OCI-LY7 (cell line): Measurements from ENCODE around the gene BTAF1. TPM values are rescaled to one million over a fixed set of nuclear protein-coding genes. Genes with fewer than 3 reads are reported as not detected.

Experiments
- BruUV-seq: library from RNA; stranded (reverse); fragments of 400-500 nt; replicated peaks from 2 replicates; lab custom pipeline; 2021; lab: Mats Ljungman, UMichigan
- CTCF ChIA-PET: fragments of 300-600 bp; sonication (Branson Sonifier 250); formaldehyde crosslinking; loops from one replicate; lab custom pipeline; 2022; ENCODE audit warnings: antibody characterized with exemption; ENCODE audit not compliant: unreplicated experiment; lab: Charles Lee
- POLR2A ChIA-PET: fragments of 300-600 bp; sonication (Branson Sonifier 250); formaldehyde crosslinking; loops from one replicate; lab custom pipeline; 2022; ENCODE audit warnings: antibody characterized with exemption; lab: Charles Lee
- DNase-seq: peaks from one replicate; pipeline ENCODE4 v3.0.0-alpha.2; 2015; ENCODE audit warnings: low spot score
- H2AFZ ChIP-seq: fragments of 200-600 bp; sonication (generic), shearing (Covaris generic); 2 replicates; pipeline ENCODE4 v1.6.1; 2014; ENCODE audit warnings: mild to moderate bottlenecking, antibody characterized with exemption, low read length, moderate library complexity
- H3K27ac ChIP-seq: fragments of 200-600 bp; sonication (generic); 2 replicates; pipeline ENCODE4 v1.5.1; 2014; ENCODE audit warnings: mixed run types, low read depth, mild to moderate bottlenecking, moderate library complexity, low read length, inconsistent platforms; ENCODE audit not compliant: poor library complexity, severe bottlenecking
- H3K36me3 ChIP-seq: fragments of 200-600 bp; sonication (generic); 2 replicates; pipeline ENCODE4 v1.6.1; 2014; ENCODE audit warnings: mild to moderate bottlenecking, antibody characterized with exemption, low read length, moderate library complexity, mixed read lengths; ENCODE audit not compliant: insufficient read depth
- H3K4me1 ChIP-seq: fragments of 200-600 bp; sonication (generic); 2 replicates; pipeline ENCODE4 v1.5.1; 2014; ENCODE audit warnings: mild to moderate bottlenecking, low read length; ENCODE audit not compliant: insufficient read depth, poor library complexity, severe bottlenecking
- H3K4me2 ChIP-seq: fragments of 200-600 bp; sonication (generic); 2 replicates; pipeline ENCODE4 v1.6.1; 2014; ENCODE audit warnings: mild to moderate bottlenecking, low read length
- H3K4me3 ChIP-seq: fragments of 200-600 bp; sonication (generic); 2 replicates; pipeline ENCODE4 v1.5.1; 2014; ENCODE audit warnings: mild to moderate bottlenecking, low read depth, low read length; ENCODE audit not compliant: poor library complexity, severe bottlenecking
- H3K79me2 ChIP-seq: fragments of 200-600 bp; sonication (generic); 2 replicates; pipeline ENCODE4 v1.6.1; 2016; ENCODE audit warnings: low read depth, mild to moderate bottlenecking, low read length, moderate library complexity, mixed read lengths; ENCODE audit not compliant: insufficient read depth
- H3K9me2 ChIP-seq: fragments of 200-600 bp; sonication (generic); 2 replicates; pipeline ENCODE4 v1.6.1; 2016; ENCODE audit warnings: mild to moderate bottlenecking, low read length, mixed read lengths; ENCODE audit not compliant: insufficient read depth
- H3K9me3 ChIP-seq: fragments of 200-600 bp; sonication (generic); 2 replicates; pipeline ENCODE4 v1.6.1; 2014; ENCODE audit warnings: mild to moderate bottlenecking, mixed run types, low read length, mixed read lengths
- H4K20me1 ChIP-seq: fragments of 200-600 bp; sonication (generic); 2 replicates; pipeline ENCODE4 v1.6.1; 2014; ENCODE audit warnings: mild to moderate bottlenecking, antibody characterized with exemption, low read length, moderate library complexity, mixed read lengths; ENCODE audit not compliant: insufficient read depth
- CTCF ChIP-seq: fragments of 200-600 bp; sonication (generic); conservative IDR thresholded peaks from 2 replicates; pipeline ENCODE4 v1.5.1; 2014; ENCODE audit warnings: mild to moderate bottlenecking, antibody characterized with exemption, low read length, moderate library complexity, mixed read lengths
- EZH2phosphoT487 ChIP-seq: fragments of 200-600 bp; sonication (generic); IDR thresholded peaks from 2 replicates; pipeline ENCODE4 v1.6.1; 2018; ENCODE audit warnings: low read depth, borderline replicate concordance, mild to moderate bottlenecking, mixed run types, antibody characterized with exemption, low read length, moderate library complexity, mixed read lengths
- intact Hi-C: fragments of 100-400 bp; cut with micrococcal nuclease; formaldehyde crosslinking; loops from one replicate; pipeline ENCODE4 v1.10.0; 2022; ENCODE audit not compliant: unreplicated experiment
- total RNA-seq, 2 experiments: library from RNA; depleted of rRNA in 1 of 2; stranded (reverse); fragments of >200 nt in 1 of 2; shearing (Covaris generic) in 1 of 2; gene quantifications; 2 replicates each; pipeline ENCODE4 v1.2.3, GENCODE V29; 2014 to 2022

BTAF1 gene
- total RNA-seq, 2 experiments from 2014 or later: 65.1 to 95.6 TPM

GRCh38 chr10:92075829-92076228 is 152.3 kb downstream of the BTAF1 start:
- no peak for DNase-seq
- Histone ChIP-seq H3K27ac (no peak overlapping the region), H3K9me2 (no peaks in the 10 kb centered on the region), H3K79me2 (no peaks in the 10 kb centered on the region), H2AFZ (no peak overlapping the region), H4K20me1 (no peaks in the 10 kb centered on the region), H3K36me3 (no peaks in the 10 kb centered on the region), H3K4me3 (no peak overlapping the region), H3K4me2 (no peak overlapping the region), H3K4me1 (no peaks in the 10 kb centered on the region), H3K9me3 (no peaks in the 10 kb centered on the region)
- intact Hi-C loops: no loop called here
- no peak for TF ChIP-seq CTCF
- ChIA-PET CTCF (no interaction called here), POLR2A (interaction anchor here (0.5 to 1.2 kb wide), 3 partner anchors 33 to 269 kb away, joined by 3 to 6 read pairs (median 3); no protein-coding TSS in a partner anchor)
- BruUV-seq: no TSS peak

GRCh38 chr10:92076722-92077121 is 153.2 kb downstream of the BTAF1 start:
- no peak overlapping the region for H3K4me3 ChIP-seq
- BruUV-seq: no TSS peak
- no peaks in the 10 kb centered on the region for H3K9me2 ChIP-seq
- intact Hi-C loops: no loop called here
- no peak for TF ChIP-seq CTCF
- no peak for TF ChIP-seq EZH2phosphoT487
- H3K79me2 ChIP-seq: no peaks in the 10 kb centered on the region
- H3K27ac ChIP-seq: no peak overlapping the region
- H3K36me3 ChIP-seq: no peaks in the 10 kb centered on the region
- no peak for DNase-seq
- ChIA-PET CTCF (no interaction called here), POLR2A (interaction anchor here (0.7 kb wide), 1 partner anchor 49 kb away, joined by 3 read pairs; no protein-coding TSS in a partner anchor)
- no peaks in the 10 kb centered on the region for H3K4me1 ChIP-seq
- H2AFZ ChIP-seq: no peak overlapping the region
- no peaks in the 10 kb centered on the region for H3K9me3 ChIP-seq
- H3K4me2 ChIP-seq: no peak overlapping the region
- H4K20me1 ChIP-seq: no peaks in the 10 kb centered on the region

- intact Hi-C loops: no loop called here
- H3K9me2 ChIP-seq: no peaks in the 10 kb centered on the region
- POLR2A ChIA-PET: interaction anchor here (0.7 kb wide), 1 partner anchor 33 kb away, joined by 3 read pairs; no protein-coding TSS in a partner anchor
- CTCF ChIA-PET: interaction anchor here (0.5 kb wide), 1 partner anchor 72 kb away, joined by 3 read pairs; no protein-coding TSS in a partner anchor
- H3K4me3 ChIP-seq: no peak overlapping the region
- H2AFZ ChIP-seq: no peak overlapping the region
- H3K4me1 ChIP-seq: no peaks in the 10 kb centered on the region
- DNase-seq: no peak
- H4K20me1 ChIP-seq: no peaks in the 10 kb centered on the region
- H3K79me2 ChIP-seq: no peaks in the 10 kb centered on the region
- no peaks in the 10 kb centered on the region for H3K36me3 ChIP-seq
- H3K27ac ChIP-seq: no peak overlapping the region
- H3K9me3 ChIP-seq: no peaks in the 10 kb centered on the region
- no TSS peak for BruUV-seq
- TF ChIP-seq CTCF (no peak), EZH2phosphoT487 (no peak)
- no peak overlapping the region for H3K4me2 ChIP-seq
Measured at GRCh38 chr10:92079003-92079402, 155.4 kb downstream of the BTAF1 start.
